IPS-18a (cell line): Measurements from ENCODE around the gene DCP1B.
"Not testable (repeated sequence)": the region's sequence is repeated elsewhere in the genome, so short reads cannot be mapped to it uniquely, and the experiment has no call there.

ENCODE experiments used
- H3K27ac ChIP-seq: one replicate; pipeline ENCODE4 v1.5.1; 2013; ENCODE audit warnings: low read length
- H3K27me3 ChIP-seq: one replicate; pipeline ENCODE4 v1.6.1; 2013; ENCODE audit warnings: mild to moderate bottlenecking, low read length; ENCODE audit not compliant: control insufficient read depth, insufficient read depth
- H3K36me3 ChIP-seq: one replicate; pipeline ENCODE4 v1.6.1; 2013; ENCODE audit warnings: low read depth, low read length; ENCODE audit not compliant: control insufficient read depth
- H3K4me1 ChIP-seq: one replicate; pipeline ENCODE4 v1.6.1; 2013; ENCODE audit warnings: low read depth, low read length; ENCODE audit not compliant: control insufficient read depth
- H3K4me3 ChIP-seq: one replicate; pipeline ENCODE4 v1.5.1; 2013; ENCODE audit warnings: low read length
- H3K9ac ChIP-seq: one replicate; pipeline ENCODE4 v1.6.1; 2013; ENCODE audit warnings: mild to moderate bottlenecking, low read length, moderate library complexity
- H3K9me3 ChIP-seq: one replicate; pipeline ENCODE4 v1.6.1; 2013; ENCODE audit warnings: low read depth, low read length; ENCODE audit not compliant: control insufficient read depth

DCP1B gene

DNA sequence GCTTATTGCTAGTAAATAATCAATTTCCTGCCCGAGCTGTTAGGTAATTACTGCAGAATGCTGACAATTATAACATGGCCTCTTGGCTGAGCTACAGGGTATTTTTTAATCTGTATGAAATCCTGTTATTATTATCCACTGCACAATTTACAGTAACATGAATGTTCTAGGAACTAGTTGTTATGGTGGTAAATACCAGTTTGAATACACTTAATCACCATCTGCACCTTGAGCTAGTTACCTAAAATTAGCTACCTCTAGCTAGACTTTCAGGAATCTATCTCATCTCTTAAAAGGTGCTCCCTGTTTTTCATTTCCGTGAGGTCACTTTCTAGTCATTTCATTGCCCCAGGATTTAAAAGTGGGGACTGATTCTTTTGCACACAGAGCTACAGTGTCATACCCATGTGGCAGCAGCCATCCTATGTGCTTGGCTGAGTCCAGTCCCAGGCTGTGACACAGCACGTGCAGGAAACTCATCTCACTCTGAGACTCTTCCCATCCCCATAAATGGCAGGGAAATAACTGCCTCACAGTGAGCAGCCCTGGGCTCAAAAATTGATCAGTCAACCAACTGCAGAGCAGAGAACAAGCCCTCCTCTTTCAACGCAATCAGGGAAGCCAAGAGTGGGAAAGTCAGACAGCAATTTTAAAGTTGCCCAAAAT is 37.6 kb downstream of the DCP1B start:
- no peaks in the 10 kb centered on the region for H3K27me3 ChIP-seq
- no peak overlapping the region for H3K27ac ChIP-seq
- peaks cover 6% of the 10 kb centered on the region for H3K36me3 ChIP-seq
- H3K9me3 ChIP-seq: no peaks in the 10 kb centered on the region
- H3K4me1 ChIP-seq: no peaks in the 10 kb centered on the region
- H3K9ac ChIP-seq: no peak overlapping the region
- H3K4me3 ChIP-seq: no peak overlapping the region

DNA sequence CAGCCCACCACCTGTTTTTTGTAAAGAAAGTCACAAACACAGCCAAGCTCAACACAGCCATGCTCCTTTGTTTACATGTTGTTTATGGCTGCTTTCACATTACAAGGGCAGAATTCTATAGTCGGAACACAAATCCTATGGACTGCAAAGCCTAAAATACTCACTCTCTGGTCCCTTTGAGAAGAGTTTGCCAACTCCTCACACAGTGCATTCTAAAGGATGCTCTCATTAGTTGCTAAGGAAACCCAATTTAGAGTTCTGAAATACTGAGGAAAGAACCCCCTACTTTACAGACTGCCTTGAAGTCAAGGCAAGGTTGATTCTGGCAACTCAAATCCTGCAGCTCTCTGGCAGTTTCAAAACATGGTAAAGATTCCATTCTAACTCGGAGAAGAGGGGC is 38.3 kb downstream of the DCP1B start:
- Histone ChIP-seq H3K4me1 (no peaks in the 10 kb centered on the region), H3K4me3 (no peak overlapping the region), H3K9ac (no peak overlapping the region), H3K27me3 (no peaks in the 10 kb centered on the region), H3K36me3 (peaks cover 6% of the 10 kb centered on the region), H3K9me3 (no peaks in the 10 kb centered on the region), H3K27ac (no peak overlapping the region)

DNA sequence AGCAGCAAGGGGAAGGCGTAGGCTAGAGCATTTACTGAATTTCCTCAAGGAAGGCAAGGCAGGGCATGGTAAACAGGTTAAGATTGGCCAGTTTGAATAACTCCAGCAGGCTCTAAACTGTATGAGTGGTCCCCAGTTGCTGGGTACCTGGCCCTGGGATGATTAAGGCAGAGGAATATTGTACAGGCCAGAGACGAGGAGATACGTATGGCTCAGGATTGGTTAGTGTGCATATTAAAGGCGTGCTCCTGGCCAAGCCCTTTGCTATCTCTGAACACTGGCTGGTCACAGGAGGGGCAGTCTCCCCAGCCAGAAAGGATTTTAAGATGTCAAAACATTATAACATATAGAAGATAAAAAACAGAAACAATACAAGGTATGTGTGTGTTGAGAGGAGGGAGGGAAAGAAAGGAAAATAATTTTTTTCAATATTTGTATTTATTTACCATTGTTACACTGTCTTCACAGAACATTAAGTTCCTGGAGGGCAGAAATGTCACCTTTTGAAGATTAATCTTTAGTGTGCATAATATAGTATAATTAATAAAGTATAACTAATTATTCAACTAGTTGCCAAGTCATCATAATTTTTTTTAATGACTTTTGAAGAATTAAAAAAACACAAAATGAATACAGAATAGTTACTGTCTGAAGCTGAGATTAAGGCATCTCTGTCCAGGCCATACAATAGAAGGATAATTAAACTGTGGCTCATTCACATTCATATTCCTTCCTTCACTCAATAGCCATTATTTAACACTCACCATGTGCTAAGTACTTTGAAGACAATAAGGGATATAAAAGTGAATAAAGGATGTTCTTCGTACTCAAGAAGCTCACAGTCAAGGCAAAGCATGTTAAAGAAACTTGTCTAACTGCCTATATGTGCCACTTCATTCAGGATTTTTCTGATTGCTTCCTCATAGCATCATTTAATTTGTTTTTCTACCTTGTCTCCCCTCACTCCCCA is 41.9 kb downstream of the DCP1B start:
- Histone ChIP-seq H3K9me3 (no peaks in the 10 kb centered on the region), H3K4me3 (no peak overlapping the region), H3K4me1 (no peaks in the 10 kb centered on the region), H3K27ac (no peak overlapping the region), H3K9ac (no peak overlapping the region), H3K27me3 (no peaks in the 10 kb centered on the region), H3K36me3 (peaks cover 6% of the 10 kb centered on the region)

DNA sequence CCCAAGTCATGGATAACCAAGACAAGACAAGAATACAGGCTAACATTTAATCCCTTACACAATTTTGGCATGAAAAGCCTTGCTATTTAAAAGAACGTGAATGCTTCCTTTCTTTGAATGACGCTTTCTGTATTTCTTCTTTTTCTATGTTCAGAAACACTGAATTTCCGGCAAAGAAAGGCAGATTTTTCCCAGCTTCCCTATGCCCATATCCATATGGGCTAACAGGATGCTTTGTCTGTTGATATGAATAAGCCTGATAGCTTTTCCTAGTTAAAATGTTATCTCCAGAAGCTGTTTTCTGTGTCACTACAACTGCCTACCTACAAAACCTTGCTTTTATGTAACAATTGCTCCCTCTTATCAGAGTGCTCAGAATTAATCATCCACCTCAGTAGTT is 47.5 kb downstream of the DCP1B start:
- no peak overlapping the region for H3K4me3 ChIP-seq
- H3K36me3 ChIP-seq: no peaks in the 10 kb centered on the region

DNA sequence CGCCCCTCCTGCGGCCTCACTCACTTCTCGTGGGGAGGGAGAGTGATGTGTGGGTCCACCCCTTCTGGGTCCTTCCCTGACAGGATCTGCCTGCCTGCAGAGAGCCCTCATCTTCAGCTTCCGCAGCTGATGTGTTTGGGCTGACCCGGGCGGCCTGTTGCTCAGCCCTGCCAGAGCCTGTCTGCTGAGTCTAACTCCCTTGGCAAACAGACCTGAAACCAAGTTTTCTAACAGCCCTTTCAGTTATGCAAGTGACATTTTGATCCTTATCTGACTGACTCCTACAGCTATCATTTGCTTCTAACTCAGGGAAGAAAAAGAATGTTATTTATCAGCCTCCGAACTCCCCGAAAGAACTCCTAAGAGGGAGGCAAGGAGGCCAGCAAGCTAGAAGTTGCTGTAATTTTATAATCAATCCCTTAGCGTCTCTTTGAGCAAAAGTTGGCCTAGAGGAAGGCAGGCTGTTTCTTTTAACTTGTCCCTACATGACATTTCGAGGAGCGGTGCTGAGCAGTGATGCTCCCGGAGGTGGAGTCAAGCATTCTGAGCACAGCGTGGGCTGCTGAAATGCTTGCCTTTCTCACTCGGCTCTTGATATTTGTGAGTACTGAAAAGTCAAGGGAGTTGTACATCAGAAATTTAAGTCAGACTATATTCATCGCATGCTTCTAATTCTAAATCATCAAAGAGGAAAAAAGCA is 54.3 kb downstream of the DCP1B start:
- Histone ChIP-seq H3K9ac (no peak overlapping the region), H3K27ac (no peak overlapping the region), H3K27me3 (no peaks in the 10 kb centered on the region), H3K4me1 (no peaks in the 10 kb centered on the region), H3K36me3 (peaks cover 8% of the 10 kb centered on the region), H3K9me3 (no peaks in the 10 kb centered on the region), H3K4me3 (no peak overlapping the region)

More for the DNA sequence above, 47.5 kb downstream of the DCP1B start:
- Histone ChIP-seq H3K27ac (no peak overlapping the region), H3K9ac (no peak overlapping the region), H3K9me3 (no peaks in the 10 kb centered on the region), H3K27me3 (no peaks in the 10 kb centered on the region), H3K4me1 (no peaks in the 10 kb centered on the region)

DNA sequence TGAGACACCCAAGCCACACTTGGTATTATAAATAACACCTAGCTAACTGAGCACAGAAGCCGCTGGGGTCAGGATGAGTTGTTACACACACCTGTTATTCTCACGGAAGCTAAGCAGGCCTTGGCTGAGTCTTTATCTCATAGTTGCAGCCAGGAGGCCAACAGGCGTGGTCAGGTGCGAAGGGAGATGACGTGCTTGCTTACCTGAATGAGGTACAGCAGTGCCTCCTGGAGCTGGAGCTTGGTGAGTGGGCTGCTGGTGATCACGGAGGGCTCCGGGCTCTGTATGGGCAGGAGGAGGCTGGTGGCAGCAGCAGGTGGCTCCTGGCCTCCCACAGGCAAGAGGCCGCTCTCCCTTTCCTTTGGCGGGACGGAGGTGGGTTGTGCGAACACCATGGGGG is 55.4 kb downstream of the DCP1B start:
- Histone ChIP-seq H3K27me3 (no peaks in the 10 kb centered on the region), H3K4me1 (no peaks in the 10 kb centered on the region), H3K4me3 (no peak overlapping the region), H3K9me3 (no peaks in the 10 kb centered on the region), H3K27ac (no peak overlapping the region), H3K36me3 (peaks cover 8% of the 10 kb centered on the region), H3K9ac (no peak overlapping the region)

DNA sequence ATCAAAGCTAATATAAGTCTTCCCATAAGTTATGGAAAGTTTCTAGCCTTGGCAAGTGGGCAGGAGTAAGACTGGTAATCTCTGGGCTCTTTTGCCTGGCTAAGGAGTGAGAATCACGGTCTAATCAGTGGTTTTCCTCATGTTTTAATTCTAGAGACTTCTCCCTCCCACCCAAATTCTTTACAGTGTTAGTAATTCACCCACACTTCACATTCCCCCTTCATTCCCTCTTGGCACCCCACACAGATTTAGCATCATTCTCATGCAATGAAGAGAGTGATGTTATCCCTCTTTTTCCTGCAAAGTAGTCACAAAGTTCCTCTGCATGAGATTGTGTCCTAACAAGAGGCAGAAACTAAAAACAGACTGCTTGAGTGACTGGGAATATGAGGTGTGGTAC is 57.2 kb downstream of the DCP1B start:
- H3K4me1 ChIP-seq: no peaks in the 10 kb centered on the region
- no peak overlapping the region for H3K9ac ChIP-seq
- H3K27me3 ChIP-seq: no peaks in the 10 kb centered on the region
- peaks cover 8% of the 10 kb centered on the region for H3K36me3 ChIP-seq
- H3K9me3 ChIP-seq: no peaks in the 10 kb centered on the region
- no peak overlapping the region for H3K27ac ChIP-seq
- no peak overlapping the region for H3K4me3 ChIP-seq

DNA sequence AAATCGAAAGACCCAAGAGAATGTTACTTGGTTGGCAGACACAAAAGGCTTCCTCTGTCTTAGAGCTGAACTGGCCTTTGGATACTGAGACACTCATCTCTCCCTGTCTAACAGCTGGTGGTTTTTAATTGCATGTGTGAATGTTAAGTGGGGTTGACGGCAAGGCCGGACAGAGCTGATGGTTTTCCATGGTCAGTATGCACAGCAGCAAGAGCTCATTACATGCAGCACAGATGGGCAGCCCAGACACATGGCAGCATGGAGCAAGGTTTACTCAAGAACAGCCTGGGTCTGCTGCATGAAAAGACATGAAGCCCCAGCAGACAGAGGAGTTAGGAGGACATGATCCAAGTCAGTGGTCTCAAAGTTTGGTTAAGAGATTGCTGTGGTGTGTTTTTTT is 58.0 kb downstream of the DCP1B start:
- Histone ChIP-seq H3K27ac (no peak overlapping the region), H3K4me1 (no peaks in the 10 kb centered on the region), H3K9ac (no peak overlapping the region), H3K27me3 (no peaks in the 10 kb centered on the region), H3K36me3 (peaks cover 11% of the 10 kb centered on the region), H3K9me3 (no peaks in the 10 kb centered on the region), H3K4me3 (no peak overlapping the region)

DNA sequence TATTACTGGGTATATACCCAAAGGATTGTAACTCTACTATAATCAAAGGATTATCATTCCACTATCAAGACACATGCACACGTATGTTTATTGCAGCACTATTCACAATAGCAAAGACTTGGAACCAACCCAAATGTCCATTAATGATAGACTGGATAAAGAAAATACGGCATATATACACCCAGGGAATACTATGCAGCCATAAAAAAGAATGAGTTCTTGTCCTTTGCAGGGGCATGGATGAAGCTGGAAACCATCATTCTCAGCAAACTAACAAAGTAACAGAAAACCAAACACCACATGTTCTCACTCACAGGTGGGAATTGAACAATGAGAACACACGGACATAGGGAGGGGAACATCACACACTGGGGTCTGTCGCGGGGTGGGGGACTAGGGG is 58.8 kb downstream of the DCP1B start:
- not testable (repeated sequence) for H3K9ac ChIP-seq, H3K4me3 ChIP-seq, H3K4me1 ChIP-seq, H3K27me3 ChIP-seq, H3K27ac ChIP-seq, H3K9me3 ChIP-seq
- peaks cover 11% of the 10 kb centered on the region for H3K36me3 ChIP-seq

DNA sequence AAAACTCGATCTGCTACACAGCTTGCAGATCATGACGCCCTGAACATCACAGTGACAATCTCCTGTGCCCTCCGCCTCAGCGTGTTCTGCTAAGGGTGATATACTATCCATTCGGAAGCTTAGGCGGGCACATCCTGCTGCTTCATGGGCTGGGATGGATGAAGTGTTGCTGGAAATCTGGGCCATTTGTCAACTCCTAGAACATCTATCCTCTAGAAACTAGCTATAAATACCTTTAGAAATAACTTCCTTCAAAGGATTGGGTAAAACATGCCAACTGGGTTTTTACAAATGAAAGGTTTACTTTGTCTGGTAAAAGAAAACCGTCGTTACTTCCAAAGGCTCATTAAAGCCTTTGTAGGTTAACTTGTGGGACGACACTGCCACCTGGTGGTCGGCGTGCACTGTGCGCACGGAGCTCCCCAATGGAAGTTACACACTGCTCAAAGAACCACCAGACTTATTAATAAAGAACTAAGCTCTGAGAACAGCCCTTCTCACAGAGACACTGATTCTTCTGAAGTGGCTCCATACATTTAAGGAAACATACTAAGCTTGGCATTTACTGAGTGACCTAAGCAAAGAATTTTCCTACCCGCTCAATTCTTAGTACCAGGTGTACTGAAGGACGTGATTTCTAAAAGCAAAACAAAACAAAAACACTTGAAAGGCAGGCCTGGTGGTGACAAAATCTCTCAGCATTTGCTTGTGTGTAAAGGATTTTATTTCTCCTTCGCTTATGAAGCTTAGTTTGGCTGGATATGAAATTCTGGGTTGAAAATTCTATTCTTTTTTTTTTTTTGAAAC is 64.3 kb downstream of the DCP1B start:
- no peaks in the 10 kb centered on the region for H3K9me3 ChIP-seq
- peaks cover 6% of the 10 kb centered on the region for H3K4me1 ChIP-seq
- peaks cover 3% of the 10 kb centered on the region for H3K36me3 ChIP-seq
- H3K9ac ChIP-seq: no peak overlapping the region
- no peaks in the 10 kb centered on the region for H3K27me3 ChIP-seq
- H3K4me3 ChIP-seq: no peak overlapping the region
- H3K27ac ChIP-seq: no peak overlapping the region

DNA sequence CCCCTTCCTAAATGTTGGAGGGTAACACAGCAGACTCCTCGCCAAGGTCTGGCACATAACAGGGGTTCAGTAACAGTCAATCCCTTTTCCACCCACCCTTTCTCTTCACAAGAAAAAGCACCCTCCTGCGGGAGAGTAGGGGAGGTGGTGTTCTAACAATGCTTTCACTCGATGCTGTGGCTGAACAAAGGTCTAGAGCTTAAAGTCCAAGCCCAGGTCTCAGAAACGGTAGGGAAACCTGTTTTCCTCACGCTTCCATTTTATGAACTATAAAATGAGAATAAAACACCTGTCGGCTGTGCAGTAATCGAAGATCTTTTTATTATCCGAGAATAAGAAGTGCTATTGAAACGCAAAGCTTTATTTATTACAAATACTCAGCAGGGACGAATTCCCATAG is 64.9 kb downstream of the DCP1B start:
- H3K27ac ChIP-seq: no peak overlapping the region
- H3K9me3 ChIP-seq: no peaks in the 10 kb centered on the region
- peaks cover 6% of the 10 kb centered on the region for H3K4me1 ChIP-seq
- no peak overlapping the region for H3K4me3 ChIP-seq
- no peaks in the 10 kb centered on the region for H3K27me3 ChIP-seq
- peaks cover 3% of the 10 kb centered on the region for H3K36me3 ChIP-seq
- no peak overlapping the region for H3K9ac ChIP-seq
